Measurements from ENCODE around the gene SCGB3A1.

Gene SCGB3A1

DNA sequence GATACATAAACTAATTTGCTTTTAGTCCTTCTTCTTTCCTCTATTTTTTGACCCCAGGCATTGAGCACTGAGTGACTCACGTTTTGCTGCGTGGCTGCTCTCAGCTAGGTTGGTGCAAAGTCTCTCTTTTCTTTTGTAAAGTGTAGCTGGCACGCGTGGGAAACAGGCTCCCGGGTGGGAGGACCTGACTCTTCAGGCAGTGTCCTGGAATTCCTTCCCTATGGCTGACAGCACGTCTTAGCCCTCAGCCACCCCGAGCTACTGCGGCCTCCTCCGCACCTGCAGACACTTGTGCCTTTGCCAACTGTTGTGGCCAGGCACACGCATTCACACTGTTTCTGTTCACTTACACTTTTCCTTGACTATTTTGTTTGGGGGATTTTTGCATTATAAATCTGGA is 877 bp upstream of the SCGB3A1 start:
- no peak overlapping the region for H2AFZ ChIP-seq (ENCODE audit: low read depth)
- TF ChIP-seq, protein P1, sequence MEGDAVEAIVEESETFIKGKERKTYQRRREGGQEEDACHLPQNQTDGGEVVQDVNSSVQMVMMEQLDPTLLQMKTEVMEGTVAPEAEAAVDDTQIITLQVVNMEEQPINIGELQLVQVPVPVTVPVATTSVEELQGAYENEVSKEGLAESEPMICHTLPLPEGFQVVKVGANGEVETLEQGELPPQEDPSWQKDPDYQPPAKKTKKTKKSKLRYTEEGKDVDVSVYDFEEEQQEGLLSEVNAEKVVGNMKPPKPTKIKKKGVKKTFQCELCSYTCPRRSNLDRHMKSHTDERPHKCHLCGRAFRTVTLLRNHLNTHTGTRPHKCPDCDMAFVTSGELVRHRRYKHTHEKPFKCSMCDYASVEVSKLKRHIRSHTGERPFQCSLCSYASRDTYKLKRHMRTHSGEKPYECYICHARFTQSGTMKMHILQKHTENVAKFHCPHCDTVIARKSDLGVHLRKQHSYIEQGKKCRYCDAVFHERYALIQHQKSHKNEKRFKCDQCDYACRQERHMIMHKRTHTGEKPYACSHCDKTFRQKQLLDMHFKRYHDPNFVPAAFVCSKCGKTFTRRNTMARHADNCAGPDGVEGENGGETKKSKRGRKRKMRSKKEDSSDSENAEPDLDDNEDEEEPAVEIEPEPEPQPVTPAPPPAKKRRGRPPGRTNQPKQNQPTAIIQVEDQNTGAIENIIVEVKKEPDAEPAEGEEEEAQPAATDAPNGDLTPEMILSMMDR (conservative IDR thresholded peaks at IDR 0.05; ENCODE audit: low read depth, low read length): no peak
- no peaks in the 10 kb centered on the region for H4K20me1 ChIP-seq (ENCODE audit: insufficient read depth)
- H3K9ac ChIP-seq: no peak overlapping the region
- no peaks in the 10 kb centered on the region for H3K27me3 ChIP-seq (ENCODE audit: insufficient read depth, low read depth)
- H3K4me2 ChIP-seq: no peak overlapping the region
- H3K79me2 ChIP-seq (ENCODE audit: insufficient read depth, low read depth): no peaks in the 10 kb centered on the region
- H3K4me3 ChIP-seq (IDR thresholded peaks at IDR 0.05; ENCODE audit: insufficient read depth, low read depth, low read length): no peak overlapping the region
- no peaks in the 10 kb centered on the region for H3K4me1 ChIP-seq (ENCODE audit: low read depth, poor library complexity, severe bottlenecking)
- H3K27ac ChIP-seq: no peak overlapping the region
- no peaks in the 10 kb centered on the region for H3K36me3 ChIP-seq (ENCODE audit: insufficient read depth)

GRCh38 chr5:180590543-180591310 is 572 bp downstream of the SCGB3A1 start:
- Histone ChIP-seq H3K27ac (no peak overlapping the region), H2AFZ (ENCODE audit: low read depth) (no peak overlapping the region), H3K4me2 (no peak overlapping the region), H3K9ac (no peak overlapping the region), H3K79me2 (ENCODE audit: insufficient read depth, low read depth) (no peaks in the 10 kb centered on the region), H4K20me1 (ENCODE audit: insufficient read depth) (no peaks in the 10 kb centered on the region), H3K36me3 (ENCODE audit: insufficient read depth) (no peaks in the 10 kb centered on the region), H3K4me1 (ENCODE audit: low read depth, poor library complexity, severe bottlenecking) (no peaks in the 10 kb centered on the region), H3K27me3 (ENCODE audit: insufficient read depth, low read depth) (no peaks in the 10 kb centered on the region), H3K4me3 (IDR thresholded peaks at IDR 0.05; ENCODE audit: insufficient read depth, low read depth, low read length) (no peak overlapping the region)
- TF ChIP-seq, protein P1 (conservative IDR thresholded peaks at IDR 0.05; ENCODE audit: low read depth, low read length): no peak

GRCh38 chr5:180589771-180590542 is 1.3 kb downstream of the SCGB3A1 start:
- Histone ChIP-seq H3K36me3 (ENCODE audit: insufficient read depth) (no peaks in the 10 kb centered on the region), H3K4me1 (ENCODE audit: low read depth, poor library complexity, severe bottlenecking) (no peaks in the 10 kb centered on the region), H2AFZ (ENCODE audit: low read depth) (no peak overlapping the region), H3K9ac (no peak overlapping the region), H3K27ac (no peak overlapping the region), H3K4me2 (no peak overlapping the region), H3K27me3 (ENCODE audit: insufficient read depth, low read depth) (no peaks in the 10 kb centered on the region), H3K4me3 (IDR thresholded peaks at IDR 0.05; ENCODE audit: insufficient read depth, low read depth, low read length) (no peak overlapping the region), H4K20me1 (ENCODE audit: insufficient read depth) (no peaks in the 10 kb centered on the region), H3K79me2 (ENCODE audit: insufficient read depth, low read depth) (no peaks in the 10 kb centered on the region)
- TF ChIP-seq, protein P1 (conservative IDR thresholded peaks at IDR 0.05; ENCODE audit: low read depth, low read length): no peak

- H3K4me1 ChIP-seq (ENCODE audit: low read depth, poor library complexity, severe bottlenecking): no peaks in the 10 kb centered on the region
- H4K20me1 ChIP-seq (ENCODE audit: insufficient read depth): no peaks in the 10 kb centered on the region
- no peak overlapping the region for H3K27ac ChIP-seq
- no peaks in the 10 kb centered on the region for H3K27me3 ChIP-seq (ENCODE audit: insufficient read depth, low read depth)
- no peaks in the 10 kb centered on the region for H3K36me3 ChIP-seq (ENCODE audit: insufficient read depth)
- H3K9ac ChIP-seq: no peak overlapping the region
- no peak overlapping the region for H3K4me3 ChIP-seq (IDR thresholded peaks at IDR 0.05; ENCODE audit: insufficient read depth, low read depth, low read length)
- no peak overlapping the region for H2AFZ ChIP-seq (ENCODE audit: low read depth)
- no peaks in the 10 kb centered on the region for H3K79me2 ChIP-seq (ENCODE audit: insufficient read depth, low read depth)
- H3K4me2 ChIP-seq: no peak overlapping the region
- TF ChIP-seq, protein P1 (conservative IDR thresholded peaks at IDR 0.05; ENCODE audit: low read depth, low read length): no peak
Measured at GRCh38 chr5:180586870-180587269, 4.4 kb downstream of the SCGB3A1 start.

Data from KMS-11 (cell line).